Fibroblast of upper back skin (primary cell): Measurements from ENCODE around the gene OR5B21.

Source experiments
- DNase-seq: peaks from one replicate; pipeline ENCODE4 v3.0.0-alpha.2; 2013

OR5B21 gene

DNA sequence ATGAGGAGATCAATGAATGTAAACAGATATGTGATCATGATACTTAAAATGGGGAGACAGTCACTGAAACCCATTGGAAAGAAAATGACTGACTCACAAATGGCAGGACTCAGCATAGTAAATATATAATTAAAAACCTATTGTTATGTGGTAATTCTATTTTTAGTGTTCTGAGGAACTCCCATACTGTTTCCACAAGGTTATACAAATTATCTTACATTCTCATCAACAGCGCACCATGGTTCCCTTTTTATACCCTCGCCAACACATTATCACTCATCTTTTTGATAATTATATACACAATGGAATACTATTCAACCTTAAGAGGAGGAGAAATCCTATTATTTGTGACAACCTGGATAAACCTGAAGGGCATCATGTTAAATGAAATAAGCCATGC is 17.1 kb downstream of the OR5B21 start:
- DNase-seq, result no peak

DNA sequence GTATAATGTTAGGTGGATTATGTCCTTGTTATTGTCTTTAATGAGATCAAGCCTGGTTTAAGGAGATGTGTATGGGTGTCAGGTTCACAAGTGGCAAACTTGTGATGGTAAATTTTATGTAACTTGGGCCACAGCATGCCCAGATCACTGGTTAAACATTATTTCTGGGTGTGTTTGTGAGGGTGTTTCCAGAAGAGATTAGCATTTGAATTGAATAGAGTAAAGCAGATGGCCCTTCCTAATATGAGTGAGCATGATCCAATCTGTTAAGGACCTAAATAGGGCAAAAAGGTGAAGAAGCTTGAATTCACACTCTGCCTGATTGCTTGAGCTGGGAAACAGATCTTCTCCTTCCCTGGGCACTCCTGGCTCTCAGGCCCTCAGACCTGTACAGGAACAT is 20.7 kb downstream of the OR5B21 start:
- no peak for DNase-seq

DNA sequence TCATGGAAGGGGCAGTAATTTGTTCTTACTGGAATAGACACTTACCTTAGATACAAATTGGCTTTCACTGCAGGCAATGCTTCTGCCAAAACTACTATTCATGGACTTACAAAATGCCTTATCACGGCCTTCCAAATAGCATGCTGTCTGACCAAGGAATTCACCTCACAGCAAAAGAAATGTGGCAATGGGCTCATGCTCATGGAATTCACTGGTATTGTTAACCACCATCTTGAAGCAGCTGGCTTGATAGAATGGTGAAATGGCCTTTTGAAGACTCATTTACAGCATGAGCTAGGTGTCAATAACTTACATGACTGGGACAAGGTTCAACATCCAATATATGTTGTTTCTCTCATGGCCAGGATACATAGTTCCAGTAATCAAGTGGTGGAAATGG is 21.9 kb downstream of the OR5B21 start:
- DNase-seq, result no peak

DNA sequence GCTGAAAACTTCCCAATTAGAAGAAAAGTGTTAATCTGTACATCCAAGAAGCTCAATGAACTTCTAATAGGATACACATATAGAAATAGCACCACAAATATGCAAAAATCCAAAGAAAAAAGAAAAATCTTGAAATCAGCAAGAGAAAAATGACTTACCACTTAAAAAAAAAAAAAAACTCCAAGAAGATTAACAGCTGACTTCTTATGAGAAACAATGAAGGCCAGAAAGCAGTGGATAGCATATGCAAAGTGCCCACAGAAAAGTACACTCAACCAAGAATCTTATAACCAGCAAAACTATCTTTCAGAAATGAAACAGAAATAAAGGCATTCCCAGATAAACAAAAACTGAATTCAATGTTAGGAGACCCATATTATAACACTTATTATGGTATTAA is 36.0 kb downstream of the OR5B21 start:
- no peak for DNase-seq

DNA sequence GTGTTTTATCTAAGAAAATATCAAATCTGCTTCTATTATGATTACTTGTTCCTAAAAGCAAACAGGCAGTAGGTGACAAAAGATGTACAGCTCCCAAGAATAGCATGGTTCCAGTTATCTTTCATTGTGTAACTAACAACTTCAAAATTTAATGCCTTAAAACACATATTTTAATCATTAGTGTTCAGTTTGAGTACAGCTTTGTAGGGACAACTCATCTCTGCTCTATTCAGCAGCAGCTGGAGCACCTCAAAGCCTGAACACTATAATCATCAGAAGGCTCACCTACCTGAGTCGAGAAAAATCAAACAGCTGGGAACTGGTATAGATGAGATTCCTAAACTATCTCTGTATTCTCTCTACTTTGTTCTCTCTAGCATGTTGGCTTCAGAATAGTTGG is 41.6 kb downstream of the OR5B21 start:
- DNase-seq, result no peak

DNA sequence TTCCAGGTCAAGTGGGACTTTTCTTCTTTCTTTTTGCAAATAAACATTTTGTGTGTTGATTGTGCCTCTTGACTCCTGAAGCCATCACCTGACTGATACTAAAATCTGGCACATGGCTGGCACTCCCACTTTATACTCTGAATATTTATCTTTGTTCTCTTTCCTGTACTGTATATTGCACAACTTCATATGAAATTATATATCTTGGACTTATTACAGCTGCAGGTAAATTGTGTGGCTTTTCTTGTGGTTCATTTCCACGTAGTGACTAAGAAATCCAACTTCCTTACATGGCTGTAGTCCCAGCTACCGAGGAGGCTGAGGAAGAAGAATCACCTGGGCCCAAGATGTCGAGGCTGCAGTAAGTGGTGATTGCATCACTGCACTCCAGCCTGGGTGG is 42.2 kb downstream of the OR5B21 start:
- no peak for DNase-seq
